Measurements from ENCODE around the gene GPR26.
"Not testable (repeated sequence)": the region's sequence is repeated elsewhere in the genome, so short reads cannot be mapped to it uniquely, and the experiment has no call there.

The GPR26 gene

GRCh38 chr10:123718544-123719060 lies 52.4 kb downstream of the GPR26 start:
- DNase-seq = no peak

DNA sequence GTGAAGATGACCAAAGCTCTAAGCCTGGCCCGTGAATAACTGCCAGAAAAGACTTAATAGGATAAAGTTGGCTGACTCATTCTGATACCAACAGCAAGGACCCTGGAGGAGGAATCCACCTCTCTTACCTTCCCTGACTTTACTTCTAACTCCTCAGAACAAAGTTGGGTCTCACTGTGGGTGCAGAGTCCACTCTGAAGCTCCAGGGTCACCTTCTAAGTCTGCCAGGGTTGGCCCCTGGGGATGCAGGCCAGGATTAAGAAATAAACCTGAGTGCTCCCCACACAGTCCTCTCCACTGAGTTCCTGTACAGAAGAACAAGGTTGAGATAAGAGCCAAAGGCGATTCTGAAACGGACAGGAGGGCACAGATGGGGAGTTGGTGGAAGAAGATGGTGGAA lies 54.4 kb downstream of the GPR26 start:
- DNase-seq = no peak

- no peak for DNase-seq
Measured at GRCh38 chr10:123721441-123722049, 55.4 kb downstream of the GPR26 start.

- DNase-seq = no peak
Measured at GRCh38 chr10:123722351-123722750, 56.2 kb downstream of the GPR26 start.

DNA sequence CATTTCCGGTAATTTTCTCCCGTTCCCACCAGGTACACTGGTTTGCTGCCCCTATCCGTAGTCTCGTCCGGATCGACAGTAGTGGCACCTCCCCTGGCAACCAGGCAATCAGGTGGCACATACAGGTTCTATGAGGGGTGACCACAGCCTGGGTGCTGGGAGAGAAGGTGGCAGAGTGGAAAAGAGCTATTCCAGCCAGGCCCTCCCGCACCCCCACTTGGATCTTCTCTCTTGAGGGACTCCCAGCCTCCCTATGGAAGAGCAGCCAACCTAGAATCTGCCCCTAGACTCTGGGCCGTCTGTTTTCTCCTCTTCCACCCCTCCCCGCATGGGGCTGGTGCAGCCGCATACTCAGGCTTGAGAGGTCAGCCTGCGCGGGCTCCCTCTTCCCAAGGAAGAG lies 58.6 kb downstream of the GPR26 start:
- DNase-seq = no peak

- DNase-seq = no peak
Measured at GRCh38 chr10:123726381-123726780, 60.2 kb downstream of the GPR26 start.

GRCh38 chr10:123726836-123727235 lies 60.7 kb downstream of the GPR26 start:
- no peak for DNase-seq

- no peak for DNase-seq
Measured at GRCh38 chr10:123729523-123729922, 63.4 kb downstream of the GPR26 start.

- DNase-seq = not testable (repeated sequence)
Measured at GRCh38 chr10:123736917-123737316, 70.8 kb downstream of the GPR26 start.

DNA sequence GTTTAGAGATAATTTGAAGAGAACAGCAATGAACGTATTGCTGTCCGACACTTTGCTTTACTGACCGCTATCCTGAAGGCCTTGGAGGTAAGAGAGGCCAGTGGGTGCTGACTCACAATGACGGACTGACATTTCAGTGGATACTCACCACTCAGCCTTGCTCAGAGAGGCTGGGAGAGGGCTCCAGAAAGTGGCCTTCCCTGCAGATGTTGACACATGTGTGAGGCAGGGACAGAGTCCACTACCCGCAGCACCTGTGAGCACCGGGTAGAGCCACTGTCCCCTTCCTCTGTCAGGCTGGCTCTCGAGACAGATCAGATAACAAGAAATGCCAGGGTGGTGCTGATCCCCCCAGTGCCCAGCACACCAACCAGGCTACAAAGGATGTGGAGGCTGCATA lies 75.0 kb downstream of the GPR26 start:
- DNase-seq = no peak

DNA sequence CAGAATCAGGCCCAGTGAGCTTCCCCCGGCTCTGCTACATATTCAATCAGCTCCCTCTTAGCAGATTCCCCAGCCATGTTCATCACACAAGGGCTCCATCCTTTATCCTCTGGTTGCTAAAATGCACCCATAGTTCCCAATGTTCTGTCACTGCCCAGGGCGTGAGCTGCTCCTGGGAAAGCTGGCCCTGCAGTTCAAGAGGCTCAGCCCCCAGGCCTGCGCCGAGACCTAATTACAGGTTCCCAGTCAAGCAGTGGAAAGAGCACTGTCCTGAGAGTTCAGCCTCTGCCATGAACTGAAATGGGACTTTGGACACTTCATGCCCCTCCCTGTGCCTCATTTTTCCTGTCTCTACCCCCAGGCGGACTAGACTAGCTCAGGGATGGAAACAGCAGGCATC lies 75.6 kb downstream of the GPR26 start:
- DNase-seq = no peak

GRCh38 chr10:123742751-123743440 lies 76.7 kb downstream of the GPR26 start:
- DNase-seq = no peak

GRCh38 chr10:123743441-123744223 lies 77.5 kb downstream of the GPR26 start:
- DNase-seq = no peak

DNA sequence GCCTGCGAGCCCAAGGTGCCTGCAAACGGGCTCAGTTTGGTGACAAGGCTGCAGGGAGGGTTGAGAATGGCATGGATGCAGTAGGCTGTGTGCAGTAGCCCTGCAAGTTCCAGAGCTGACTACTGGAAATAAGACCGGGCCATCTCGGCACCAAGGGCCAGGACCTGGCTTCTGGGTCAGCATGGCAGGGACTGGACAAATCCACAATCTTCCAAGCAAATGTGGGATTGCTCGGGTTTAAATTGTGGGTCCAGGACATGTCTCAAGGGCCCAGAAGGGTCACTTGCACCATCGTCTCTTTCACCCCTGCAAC lies 78.0 kb downstream of the GPR26 start:
- DNase-seq = no peak

Data from hematopoietic multipotent progenitor cell treated with erythropoietin and hydrocortisone succinate and interleukin-3 and kit ligand, for 6 days (in vitro differentiated cells).